Stimulated activated CD4-positive, alpha-beta T cell treated with anti-CD3 and anti-CD28 coated beads, Interleukin-15, amount 100 ng/mL, for 48 hours (primary cell): ENCODE data around the gene ABCD3.
"Not testable (repeated sequence)": the region's sequence is repeated elsewhere in the genome, so short reads cannot be mapped to it uniquely, and the experiment has no call there.

ENCODE experiments used
- DNase-seq, 2 donors: peaks; one replicate each; pipeline ENCODE4 v3.0.0-alpha.2; 2020; ENCODE audit warnings: low read depth in 2 of 2

The ABCD3 gene

GRCh38 chr1:94550800-94551241, 132.6 kb downstream of the ABCD3 start:
- DNase-seq = no peak

DNA sequence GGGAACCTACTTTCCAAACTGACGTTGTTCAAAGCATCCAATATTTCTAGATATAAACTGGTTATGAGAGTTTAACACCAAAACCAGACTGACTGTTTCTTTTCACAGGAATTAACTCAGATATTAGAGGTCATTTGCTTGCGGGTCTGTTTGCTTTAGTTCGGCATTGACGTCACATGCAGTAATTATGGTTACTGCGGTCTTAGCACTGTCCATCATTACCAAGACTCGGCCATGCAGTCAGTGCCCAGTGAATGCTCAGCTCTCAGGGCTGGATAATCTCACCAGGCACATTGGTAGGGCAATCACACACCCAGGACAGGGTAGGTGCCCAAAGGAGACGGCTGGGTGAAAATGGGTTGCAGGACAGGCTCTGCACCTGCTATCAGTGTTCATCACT, 133.3 kb downstream of the ABCD3 start:
- no peak for DNase-seq

DNA sequence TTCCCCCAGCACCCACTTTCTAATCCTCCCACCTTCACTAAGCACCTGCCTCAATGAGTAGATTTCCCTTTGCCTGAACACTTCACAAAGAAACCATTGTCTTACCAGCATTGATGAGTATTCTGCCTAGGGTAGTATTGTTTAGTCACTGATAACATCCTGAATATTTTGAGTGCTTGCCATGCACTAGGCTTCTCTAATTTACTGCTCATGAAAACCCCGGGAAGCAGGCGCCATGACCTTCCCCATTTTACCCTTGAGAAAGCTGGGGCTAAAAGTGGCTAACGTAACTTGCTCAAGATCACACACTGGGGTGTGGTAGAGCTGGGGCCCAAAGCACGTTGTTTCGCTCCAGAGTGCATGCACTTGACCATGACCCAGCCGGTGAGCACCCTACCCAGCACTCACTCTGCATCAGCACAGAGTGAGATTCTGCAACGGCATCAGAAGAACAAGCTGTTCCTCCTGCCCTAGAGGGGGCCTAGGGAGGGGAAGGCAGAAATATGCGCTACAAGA, 133.9 kb downstream of the ABCD3 start:
- no peak for DNase-seq

- no peak for DNase-seq
Measured at GRCh38 chr1:94553323-94553730, 135.1 kb downstream of the ABCD3 start.

- no peak for DNase-seq
Measured at GRCh38 chr1:94553931-94554330, 135.7 kb downstream of the ABCD3 start.

GRCh38 chr1:94554580-94554979, 136.4 kb downstream of the ABCD3 start:
- no peak for DNase-seq

GRCh38 chr1:94555091-94555490, 136.9 kb downstream of the ABCD3 start:
- no peak for DNase-seq

DNA sequence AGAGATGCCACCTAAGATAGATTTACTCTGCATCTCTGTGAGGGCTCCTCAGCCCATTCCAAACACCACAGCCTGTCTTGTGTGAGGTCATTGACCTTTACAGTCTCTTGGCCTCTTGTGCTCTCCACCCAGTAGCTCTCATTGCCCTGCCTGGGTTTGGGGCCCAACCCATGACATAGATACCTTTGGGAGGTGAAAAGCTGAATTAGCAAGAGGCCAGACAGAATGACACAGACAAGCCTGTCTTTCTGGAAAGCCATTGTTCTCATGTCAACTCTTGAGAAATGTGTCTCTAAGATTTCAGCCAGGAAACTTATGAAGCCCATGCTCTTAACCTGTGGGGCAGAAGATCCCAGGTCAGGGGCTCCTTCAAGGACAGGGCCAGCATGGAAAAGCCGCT, 141.7 kb downstream of the ABCD3 start:
- DNase-seq = no peak

DNA sequence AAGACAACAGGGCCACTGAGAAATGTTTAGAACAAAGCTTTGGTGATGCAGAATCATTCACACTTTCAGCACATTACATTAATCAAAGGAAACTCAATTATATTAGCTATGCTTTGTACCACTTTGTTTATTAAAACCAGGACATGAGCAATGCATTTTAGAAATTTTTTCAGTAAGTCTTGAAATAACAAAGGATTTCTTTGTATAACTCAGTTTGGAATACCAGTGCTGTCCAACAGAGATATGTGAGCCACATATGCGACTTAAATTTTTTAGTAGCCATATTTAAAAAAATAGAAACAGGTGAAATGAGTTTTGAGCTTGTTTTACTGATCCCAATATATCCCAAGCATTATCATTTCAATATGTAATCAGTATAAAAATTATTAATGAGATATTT, 142.1 kb downstream of the ABCD3 start:
- no peak for DNase-seq

DNA sequence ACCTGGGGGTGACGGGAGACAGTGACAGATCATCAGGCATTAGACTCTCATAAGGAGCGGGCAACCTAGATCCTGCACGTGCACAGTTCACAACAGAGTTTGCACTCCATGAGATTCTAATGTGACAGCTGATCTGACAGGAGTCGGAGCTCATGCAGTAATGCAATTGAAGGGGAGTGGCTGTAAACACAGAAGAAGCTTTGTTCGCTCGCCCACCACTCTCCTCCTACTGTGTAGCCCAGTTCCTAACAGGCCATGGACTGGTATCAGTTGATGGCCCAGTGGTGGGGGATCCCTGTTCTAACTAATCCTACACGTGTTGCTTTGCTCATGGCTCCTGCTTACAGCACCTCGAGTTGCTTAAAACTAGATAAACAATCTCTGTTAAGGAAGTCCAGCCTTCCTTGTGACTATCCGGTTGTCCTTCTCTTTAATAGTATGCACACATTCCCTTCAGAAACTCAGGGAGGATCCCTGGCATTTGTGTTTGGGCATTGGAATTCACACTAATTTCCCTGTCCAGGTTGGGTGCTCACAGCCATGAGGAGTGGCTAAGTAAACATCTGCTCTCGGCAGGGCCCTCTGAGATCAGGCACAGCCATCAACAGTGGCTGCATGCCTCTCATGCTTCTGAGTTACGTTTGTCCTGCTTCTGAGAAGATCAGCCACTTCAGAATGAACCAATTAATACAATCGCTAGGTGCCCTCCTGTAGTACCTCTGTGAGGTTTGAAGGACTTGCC, 144.5 kb downstream of the ABCD3 start:
- DNase-seq = no peak

DNA sequence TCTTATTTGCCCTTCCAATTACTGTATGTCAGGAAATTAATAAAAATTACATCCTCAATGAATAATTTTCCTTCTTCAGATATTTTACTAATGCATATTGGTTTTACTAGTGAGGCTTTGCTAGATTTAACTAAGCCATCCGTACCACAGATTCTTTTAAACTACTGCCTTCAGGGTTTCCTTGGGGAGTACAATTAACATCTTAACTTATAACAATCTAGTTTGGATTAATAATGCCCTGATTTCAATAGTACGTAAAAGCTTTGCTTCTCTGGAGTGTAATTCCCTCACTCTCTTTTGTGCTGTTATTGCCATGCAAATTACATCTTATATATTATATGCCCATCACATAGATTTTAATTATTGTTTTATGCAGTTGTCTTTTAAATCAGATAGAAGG, 147.7 kb downstream of the ABCD3 start:
- DNase-seq = no peak

GRCh38 chr1:94566436-94566835, 148.2 kb downstream of the ABCD3 start:
- DNase-seq = not testable (repeated sequence)

GRCh38 chr1:94567975-94568607, 149.9 kb downstream of the ABCD3 start:
- not testable (repeated sequence) for DNase-seq
